GM19193 (cell line): ENCODE results near the gene RMP24.

Experiments used
- POLR2A ChIP-seq: IDR thresholded peaks from 4 replicates; pipeline ENCODE4 v1.6.1; 2011; ENCODE audit not compliant: insufficient read depth, insufficient read length; ENCODE audit errors: extremely low read depth

Gene RMP24

GRCh38 chr18:35972197-35973000, at the start of gene RMP24:
Gene RMP24, plus strand, starts transcription at chr18:35972679.
- peak; percentile 91 for TF ChIP-seq POLR2A

- no peak for TF ChIP-seq POLR2A
Observed at GRCh38 chr18:35923939-35924684, 48.4 kb upstream of the RMP24 start.

GRCh38 chr18:35926884-35927283, 45.6 kb upstream of the RMP24 start:
- TF ChIP-seq POLR2A, result no peak

GRCh38 chr18:35927430-35927829, 45.0 kb upstream of the RMP24 start:
- no peak for TF ChIP-seq POLR2A

- TF ChIP-seq POLR2A, result no peak
Observed at GRCh38 chr18:35933982-35934381, 38.5 kb upstream of the RMP24 start.

DNA sequence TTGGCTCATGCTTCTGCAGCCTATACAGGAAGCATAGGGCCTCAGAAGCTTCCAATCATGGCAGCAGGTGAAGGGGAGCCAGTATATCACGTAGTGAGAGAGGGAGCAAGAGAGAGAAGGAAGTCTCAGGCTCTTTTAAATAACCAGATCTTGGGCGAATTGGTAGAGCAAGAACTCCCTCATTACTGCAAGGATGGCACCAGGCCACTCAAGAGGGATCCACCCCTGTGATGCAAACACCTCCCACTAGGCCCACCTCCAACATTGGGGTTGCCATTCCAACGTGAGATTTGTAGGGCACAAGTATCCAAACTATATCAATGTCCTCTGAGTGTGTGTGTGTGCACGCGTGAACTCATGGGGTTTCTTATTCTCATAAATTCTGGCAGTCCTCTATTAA, 37.6 kb upstream of the RMP24 start:
- TF ChIP-seq POLR2A, result no peak

GRCh38 chr18:35935805-35936204, 36.7 kb upstream of the RMP24 start:
- no peak for TF ChIP-seq POLR2A

DNA sequence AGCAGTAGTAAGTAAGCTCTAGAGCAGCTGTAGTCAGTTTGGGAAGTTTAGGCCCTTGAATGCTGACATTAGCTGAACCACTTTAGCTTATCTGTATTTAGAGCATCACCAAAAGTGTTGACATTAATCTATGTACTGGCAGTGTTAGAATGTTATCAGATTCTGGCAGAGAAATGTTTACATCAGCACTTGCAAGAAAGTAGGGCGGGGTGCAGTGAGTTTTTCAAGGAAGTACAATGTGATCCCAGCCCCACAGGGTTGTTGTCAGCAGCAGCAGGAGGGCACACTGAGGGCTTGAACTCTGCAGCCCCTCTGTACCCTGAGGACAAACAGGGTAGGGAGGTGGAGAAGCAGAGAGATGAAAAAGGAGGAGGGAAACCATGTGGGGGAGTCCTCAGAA, 35.5 kb upstream of the RMP24 start:
- TF ChIP-seq POLR2A, result no peak

- TF ChIP-seq POLR2A, result no peak
Observed at GRCh38 chr18:35938158-35938557, 34.3 kb upstream of the RMP24 start.

DNA sequence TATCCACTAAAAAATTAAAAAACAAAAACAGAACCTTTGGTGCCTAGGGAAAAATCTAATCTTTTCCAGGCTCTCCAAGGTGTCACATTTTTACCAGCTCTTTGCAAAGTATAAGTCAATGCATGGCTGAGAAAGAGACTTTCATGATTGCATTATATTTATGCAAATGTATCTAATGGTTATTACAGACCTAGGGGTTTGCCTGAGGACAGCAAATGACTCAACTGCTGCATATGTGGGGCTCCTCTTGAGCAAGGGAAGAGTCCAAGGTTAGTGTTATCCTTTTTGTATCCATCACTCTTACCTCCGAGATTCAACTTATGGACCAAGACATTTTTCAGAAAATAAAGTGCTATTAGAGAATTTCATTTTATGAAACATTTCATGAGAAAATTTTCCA, 33.9 kb upstream of the RMP24 start:
- TF ChIP-seq POLR2A, result no peak

GRCh38 chr18:35939138-35939537, 33.3 kb upstream of the RMP24 start:
- TF ChIP-seq POLR2A, result no peak

DNA sequence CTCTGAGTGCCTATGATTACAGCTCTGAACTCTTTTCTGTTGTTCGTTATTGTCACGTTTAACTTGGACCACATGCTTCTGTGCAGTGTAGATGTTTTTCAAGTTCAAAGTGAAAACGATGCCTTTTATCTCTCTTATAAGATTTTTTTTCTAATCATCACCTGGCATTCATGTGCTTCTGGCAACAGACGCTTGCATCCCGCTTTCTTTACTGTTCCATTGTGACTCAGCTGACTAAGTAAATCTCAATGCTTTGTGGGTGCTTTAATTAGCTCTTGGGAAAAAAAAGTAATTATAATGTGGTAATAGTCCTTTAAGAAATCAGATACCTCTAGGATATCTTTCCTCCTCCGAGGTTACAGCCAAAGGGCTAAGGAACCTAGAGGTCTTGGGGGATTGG, 31.2 kb upstream of the RMP24 start:
- TF ChIP-seq POLR2A, result no peak

DNA sequence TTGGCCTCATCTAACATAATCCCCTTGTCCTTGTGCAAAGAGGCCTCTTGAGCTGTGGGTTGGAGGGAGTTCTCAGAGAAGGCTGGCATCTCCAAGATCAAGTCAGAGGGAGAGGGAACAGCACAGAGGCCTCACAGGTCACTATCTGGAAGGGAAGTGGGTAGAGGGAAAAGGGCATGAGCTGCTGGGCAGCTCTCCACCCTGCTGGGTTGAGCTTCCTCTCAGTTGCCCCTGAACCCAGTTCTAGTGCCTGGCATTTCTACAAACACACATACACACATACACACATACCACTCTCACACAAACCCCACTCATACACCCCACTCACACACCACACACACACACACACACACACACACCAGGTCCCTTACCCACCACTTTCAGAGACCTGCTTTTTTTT, 30.3 kb upstream of the RMP24 start:
- no peak for TF ChIP-seq POLR2A

DNA sequence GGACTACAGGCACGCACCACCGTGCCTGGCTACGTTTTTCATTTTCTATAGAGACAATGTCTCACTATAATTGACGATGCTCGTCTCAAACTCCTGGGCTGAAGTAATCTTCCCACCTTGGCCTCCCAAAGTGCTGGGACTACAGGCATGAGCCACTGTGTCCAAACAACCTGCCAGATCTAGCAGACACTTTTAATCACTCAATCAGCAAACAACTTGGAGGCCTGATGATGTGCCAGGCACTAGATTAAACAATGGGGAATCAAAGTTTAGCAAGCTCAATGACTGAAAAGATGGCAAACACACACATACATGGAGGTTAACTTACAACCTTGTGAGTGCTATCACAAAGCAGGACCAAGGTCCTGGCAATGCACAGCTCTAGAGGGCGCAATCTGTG, 29.8 kb upstream of the RMP24 start:
- no peak for TF ChIP-seq POLR2A

- TF ChIP-seq POLR2A, result no peak
Observed at GRCh38 chr18:35948080-35948479, 24.4 kb upstream of the RMP24 start.

- TF ChIP-seq POLR2A, result no peak
Observed at GRCh38 chr18:35949090-35949489, 23.4 kb upstream of the RMP24 start.

GRCh38 chr18:35949903-35950627, 22.4 kb upstream of the RMP24 start:
- TF ChIP-seq POLR2A, result no peak

DNA sequence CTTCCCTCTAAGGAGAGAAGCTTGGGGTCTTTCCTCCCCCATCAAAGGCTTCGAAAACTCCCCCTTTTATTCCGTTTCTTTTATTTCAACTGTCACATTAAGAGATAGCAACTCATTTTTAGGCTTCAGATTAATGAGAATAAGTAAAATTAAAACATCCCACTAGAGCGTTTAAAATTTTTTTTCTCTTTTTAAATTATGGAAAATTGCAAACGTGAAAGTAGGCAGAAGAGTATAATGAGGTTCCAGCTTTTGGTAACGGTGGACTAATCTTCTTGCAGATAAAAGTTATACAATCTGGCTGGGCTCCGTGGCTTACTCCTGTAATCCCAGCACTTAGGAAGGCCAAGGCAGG, 21.9 kb upstream of the RMP24 start:
- TF ChIP-seq POLR2A, result no peak
